H9 (cell line): Measurements from ENCODE around the gene WIZ. TPM values are rescaled to one million over a fixed set of nuclear protein-coding genes. Genes with fewer than 3 reads are reported as not detected.

Source experiments
- DNase-seq: peaks from one replicate; pipeline ENCODE4 v3.0.0-alpha.2; 2017
- H2AFZ ChIP-seq: one replicate; pipeline ENCODE4 v1.6.1; 2013; ENCODE audit warnings: mild to moderate bottlenecking, low read length, control low read depth, moderate library complexity
- H2AK5ac ChIP-seq: 2 replicates; pipeline ENCODE4 v1.6.1; 2013; ENCODE audit warnings: low read length, control low read depth, mixed read lengths; ENCODE audit not compliant: insufficient read length
- H2BK120ac ChIP-seq: one replicate; pipeline ENCODE4 v1.6.1; 2013; ENCODE audit warnings: low read depth, mild to moderate bottlenecking, low read length, control low read depth, inconsistent platforms; ENCODE audit not compliant: poor library complexity, severe bottlenecking
- H2BK12ac ChIP-seq: 2 replicates; pipeline ENCODE4 v1.6.1; 2013; ENCODE audit warnings: low read length, control low read depth, mixed read lengths, low read depth; ENCODE audit not compliant: insufficient read length
- H2BK15ac ChIP-seq: 2 replicates; pipeline ENCODE4 v1.6.1; 2013; ENCODE audit warnings: low read depth, low read length, control low read depth
- H2BK20ac ChIP-seq: one replicate; pipeline ENCODE4 v1.6.1; 2013; ENCODE audit warnings: low read depth, mild to moderate bottlenecking, low read length, control low read depth, inconsistent platforms; ENCODE audit not compliant: poor library complexity, severe bottlenecking
- H2BK5ac ChIP-seq: 2 replicates; pipeline ENCODE4 v1.6.1; 2013; ENCODE audit warnings: low read length, control low read depth, mixed read lengths; ENCODE audit not compliant: insufficient read length
- H3K14ac ChIP-seq: 2 replicates; pipeline ENCODE4 v1.6.1; 2013; ENCODE audit warnings: low read length, control low read depth; ENCODE audit not compliant: insufficient read depth
- H3K18ac ChIP-seq: 2 replicates; pipeline ENCODE4 v1.6.1; 2013; ENCODE audit warnings: low read depth, mild to moderate bottlenecking, mixed read lengths, low read length, control low read depth; ENCODE audit not compliant: insufficient read length
- H3K23ac ChIP-seq: 2 replicates; pipeline ENCODE4 v1.6.1; 2013; ENCODE audit warnings: low read length, control low read depth, mixed read lengths, low read depth; ENCODE audit not compliant: insufficient read length
- H3K23me2 ChIP-seq: 2 replicates; pipeline ENCODE4 v1.6.1; 2013; ENCODE audit warnings: low read depth, mild to moderate bottlenecking, mixed read lengths, low read length, control low read depth; ENCODE audit not compliant: insufficient read length, poor library complexity, severe bottlenecking
- H3K27ac ChIP-seq: 2 replicates; pipeline ENCODE4 v1.5.1; 2013; ENCODE audit warnings: low read length, control low read depth, mixed read lengths, low read depth; ENCODE audit not compliant: insufficient read length
- H3K27me3 ChIP-seq: 2 replicates; pipeline ENCODE4 v1.6.1; 2013; ENCODE audit warnings: low read length, control low read depth, inconsistent platforms; ENCODE audit not compliant: insufficient read depth
- H3K4ac ChIP-seq: 2 replicates; pipeline ENCODE4 v1.6.1; 2013; ENCODE audit warnings: low read depth, mild to moderate bottlenecking, control low read depth, inconsistent platforms, low read length, moderate library complexity
- H3K4me1 ChIP-seq: 2 replicates; pipeline ENCODE4 v1.6.1; 2013; ENCODE audit warnings: low read length, control low read depth, inconsistent platforms; ENCODE audit not compliant: insufficient read depth
- H3K4me2 ChIP-seq: 2 replicates; pipeline ENCODE4 v1.6.1; 2013; ENCODE audit warnings: low read length, control low read depth, mixed read lengths; ENCODE audit not compliant: insufficient read length, insufficient read depth
- H3K56ac ChIP-seq: 2 replicates; pipeline ENCODE4 v1.6.1; 2013; ENCODE audit warnings: low read depth, mild to moderate bottlenecking, mixed read lengths, low read length, control low read depth; ENCODE audit not compliant: insufficient read length
- H3K79me1 ChIP-seq: 2 replicates; pipeline ENCODE4 v1.6.1; 2013; ENCODE audit warnings: low read depth, mild to moderate bottlenecking, moderate library complexity, low read length, control low read depth, inconsistent platforms; ENCODE audit not compliant: insufficient read depth, poor library complexity, severe bottlenecking
- H3K79me2 ChIP-seq: 2 replicates; pipeline ENCODE4 v1.6.1; 2013; ENCODE audit warnings: low read length, control low read depth, inconsistent platforms; ENCODE audit not compliant: insufficient read depth
- H3K9ac ChIP-seq: 2 replicates; pipeline ENCODE4 v1.6.1; 2013; ENCODE audit warnings: low read length, control low read depth, mixed read lengths; ENCODE audit not compliant: insufficient read length; ENCODE audit errors: extremely low read depth
- H3K9me3 ChIP-seq: one replicate; pipeline ENCODE4 v1.6.1; 2013; ENCODE audit warnings: low read depth, low read length, inconsistent platforms; ENCODE audit not compliant: control insufficient read depth
- H3T11ph ChIP-seq: one replicate; pipeline ENCODE4 v1.6.1; 2013; ENCODE audit warnings: mild to moderate bottlenecking, low read length, control low read depth, inconsistent platforms
- H4K20me1 ChIP-seq: one replicate; pipeline ENCODE4 v1.6.1; 2013; ENCODE audit not compliant: control insufficient read depth, insufficient read length, insufficient read depth
- H4K5ac ChIP-seq: 2 replicates; pipeline ENCODE4 v1.6.1; 2013; ENCODE audit warnings: low read depth, mild to moderate bottlenecking, mixed read lengths, low read length, control low read depth; ENCODE audit not compliant: insufficient read length
- H4K8ac ChIP-seq: replicated peaks from 2 replicates; pipeline ENCODE4 v1.6.1; 2013; ENCODE audit warnings: low read length, control low read depth, mixed read lengths, low read depth; ENCODE audit not compliant: insufficient read length
- H4K91ac ChIP-seq: 2 replicates; pipeline ENCODE4 v1.6.1; 2013; ENCODE audit warnings: low read depth, mild to moderate bottlenecking, moderate library complexity, mixed read lengths, low read length, control low read depth; ENCODE audit not compliant: insufficient read length
- H3K27ac Mint-ChIP-seq, 3 experiments: 2 replicates in 2 of 3; 3 replicates in 1 of 3; pipeline ENCODE4 v1.8.0; 2020 to 2021; ENCODE audit warnings: mixed read lengths in 3 of 3, mild to moderate bottlenecking in 1 of 3, moderate library complexity in 1 of 3
- H3K27me3 Mint-ChIP-seq: 2 replicates; pipeline ENCODE4 v1.8.0; 2021; ENCODE audit warnings: low read depth, mild to moderate bottlenecking, moderate library complexity, mixed read lengths
- H3K36me3 Mint-ChIP-seq, 3 experiments: 2 replicates in 2 of 3; 3 replicates in 1 of 3; pipeline ENCODE4 v1.8.0; 2020 to 2021; ENCODE audit warnings: low read depth in 3 of 3, mixed read lengths in 3 of 3; ENCODE audit not compliant: insufficient read depth in 1 of 3
- H3K4me1 Mint-ChIP-seq, 2 experiments: 2 replicates each; pipeline ENCODE4 v1.8.0; 2020; ENCODE audit warnings: mixed read lengths in 2 of 2
- H3K4me3 Mint-ChIP-seq, 2 experiments: 2 replicates in 1 of 2; 3 replicates in 1 of 2; pipeline ENCODE4 v1.8.0; 2020 to 2021; ENCODE audit warnings: mild to moderate bottlenecking in 2 of 2, mixed read lengths in 2 of 2, moderate library complexity in 1 of 2
- H3K9me3 Mint-ChIP-seq, 2 experiments: 2 replicates in 1 of 2; 3 replicates in 1 of 2; pipeline ENCODE4 v1.8.0; 2020; ENCODE audit warnings: mild to moderate bottlenecking in 2 of 2, mixed read lengths in 2 of 2, moderate library complexity in 1 of 2
- WGBS: extraction: QIAGEN DNeasy Blood & Tissue Kit; methylation state at CpG from one replicate; pipeline ENCODE4 v1.1.7; 2013; ENCODE audit warnings: missing lambda C conversion rate, low lambda C conversion rate, mixed read lengths; ENCODE audit not compliant: insufficient read length; ENCODE audit errors: extremely low coverage; 5-methylcytosine and 5-hydroxymethylcytosine counted together
- total RNA-seq: library from RNA; stranded (reverse); gene quantifications from 2 replicates; pipeline ENCODE4 v1.2.1, GENCODE V29; 2021
- TF ChIP-seq, protein P1 (sequence below): fragments of 200-600 bp; sonication (generic); conservative IDR thresholded peaks from 3 replicates; pipeline ENCODE4 v1.8.0; 2021; ENCODE audit warnings: antibody characterized with exemption, mild to moderate bottlenecking

Gene WIZ
- total RNA-seq, 1 experiment from 2014 or later = 33.3 TPM

DNA sequence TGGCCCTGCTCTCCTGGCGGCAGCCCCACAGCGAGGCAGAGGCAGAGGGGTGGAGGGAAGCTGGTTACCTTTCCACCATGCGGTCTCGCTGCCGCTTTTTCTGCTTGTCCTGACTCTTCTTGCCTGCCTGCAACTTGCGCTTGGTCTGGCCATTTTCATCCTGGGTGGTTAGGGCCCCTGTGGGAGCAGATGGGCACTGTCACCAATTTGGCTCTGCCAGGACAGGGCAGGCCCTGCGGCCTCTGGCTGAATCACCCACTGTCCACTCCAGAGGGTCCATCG lies 50.6 kb downstream of the WIZ start:
- Histone ChIP-seq H4K5ac (no peak overlapping the region), H2BK5ac (no peak overlapping the region), H2BK120ac (no peak overlapping the region), H3K9ac (no peak overlapping the region), H2BK15ac (no peak overlapping the region), H3K23me2 (no peaks in the 10 kb centered on the region), H3K56ac (no peak overlapping the region), H3K79me1 (peaks cover 4% of the 10 kb centered on the region), H3K27ac (no peak overlapping the region), H4K91ac (no peak overlapping the region), H3K4ac (no peak overlapping the region), H3K27me3 (no peaks in the 10 kb centered on the region), H2BK20ac (no peak overlapping the region), H2BK12ac (no peak overlapping the region), H3K14ac (no peak overlapping the region), H3K79me2 (peaks cover 14% of the 10 kb centered on the region), H4K8ac (no peak overlapping the region), H4K20me1 (peaks cover 2% of the 10 kb centered on the region), H3K9me3 (no peaks in the 10 kb centered on the region), H3T11ph (no peak overlapping the region), H2AFZ (no peak overlapping the region), H3K23ac (no peak overlapping the region), H3K4me1 (no peaks in the 10 kb centered on the region), H3K4me2 (no peak overlapping the region), H2AK5ac (no peak overlapping the region), H3K18ac (no peak overlapping the region)
- Mint-ChIP-seq H3K4me1 (no peaks in the 10 kb centered on the region), H3K4me3 (no peak overlapping the region), H3K27ac (peak overlapping the region in 1 of 3 experiments; percentile 87; a peak in 1 of 7 replicates), H3K9me3 (no peaks in the 10 kb centered on the region; a peak in 1 of 5 replicates), H3K36me3 (peaks cover 45 to 77% (median 65%) of the 10 kb centered on the region in 3 experiments), H3K27me3 (no peaks in the 10 kb centered on the region)
- no peak for DNase-seq
- TF ChIP-seq, protein P1, sequence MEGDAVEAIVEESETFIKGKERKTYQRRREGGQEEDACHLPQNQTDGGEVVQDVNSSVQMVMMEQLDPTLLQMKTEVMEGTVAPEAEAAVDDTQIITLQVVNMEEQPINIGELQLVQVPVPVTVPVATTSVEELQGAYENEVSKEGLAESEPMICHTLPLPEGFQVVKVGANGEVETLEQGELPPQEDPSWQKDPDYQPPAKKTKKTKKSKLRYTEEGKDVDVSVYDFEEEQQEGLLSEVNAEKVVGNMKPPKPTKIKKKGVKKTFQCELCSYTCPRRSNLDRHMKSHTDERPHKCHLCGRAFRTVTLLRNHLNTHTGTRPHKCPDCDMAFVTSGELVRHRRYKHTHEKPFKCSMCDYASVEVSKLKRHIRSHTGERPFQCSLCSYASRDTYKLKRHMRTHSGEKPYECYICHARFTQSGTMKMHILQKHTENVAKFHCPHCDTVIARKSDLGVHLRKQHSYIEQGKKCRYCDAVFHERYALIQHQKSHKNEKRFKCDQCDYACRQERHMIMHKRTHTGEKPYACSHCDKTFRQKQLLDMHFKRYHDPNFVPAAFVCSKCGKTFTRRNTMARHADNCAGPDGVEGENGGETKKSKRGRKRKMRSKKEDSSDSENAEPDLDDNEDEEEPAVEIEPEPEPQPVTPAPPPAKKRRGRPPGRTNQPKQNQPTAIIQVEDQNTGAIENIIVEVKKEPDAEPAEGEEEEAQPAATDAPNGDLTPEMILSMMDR = no peak
- no CpG with 5 or more reads among the region's 8 CpGs for WGBS
